DMS 273 treated with DMSO at 0.1 percent for 48 hours (cell line): ENCODE data around the gene FBXO24.

Experiments used
- DNase-seq: peaks from one replicate; lab custom pipeline; 2025; lab: John Stamatoyannopoulos, UW

Gene FBXO24

GRCh38 chr7:100590077-100590737 is 4.1 kb downstream of the FBXO24 start:
- no peak for DNase-seq

- no peak for DNase-seq
These were observed 5.5 kb downstream of the FBXO24 start for GRCh38 chr7:100591596-100591995.

- DNase-seq, result no peak
These were observed 9.1 kb downstream of the FBXO24 start for GRCh38 chr7:100595188-100595587.

GRCh38 chr7:100598425-100598824 is 12.3 kb downstream of the FBXO24 start:
- DNase-seq, result no peak

GRCh38 chr7:100599911-100600729 is 14.0 kb downstream of the FBXO24 start:
- no peak for DNase-seq

- DNase-seq, result no peak
These were observed 14.6 kb downstream of the FBXO24 start for GRCh38 chr7:100600730-100601038.

- DNase-seq, result no peak
These were observed 17.0 kb downstream of the FBXO24 start for GRCh38 chr7:100602889-100603725.

- DNase-seq, result no peak
These were observed 17.5 kb downstream of the FBXO24 start for GRCh38 chr7:100603726-100604027.

GRCh38 chr7:100604028-100604975 is 18.2 kb downstream of the FBXO24 start:
- no peak for DNase-seq

- no peak for DNase-seq
These were observed 19.1 kb downstream of the FBXO24 start for GRCh38 chr7:100604976-100605911.

GRCh38 chr7:100606313-100606712 is 20.2 kb downstream of the FBXO24 start:
- no peak for DNase-seq

- DNase-seq, result no peak
These were observed 21.0 kb downstream of the FBXO24 start for GRCh38 chr7:100607111-100607510.

- no peak for DNase-seq
These were observed 23.8 kb downstream of the FBXO24 start for GRCh38 chr7:100609958-100610357.

- peak; percentile 99 for DNase-seq
These were observed 26.0 kb downstream of the FBXO24 start, which contains the start of gene MOSPD3 for GRCh38 chr7:100611983-100612729. Gene MOSPD3, plus strand, starts transcription at chr7:100612540. Its CDS starts 252 bp downstream, at chr7:100612792.

GRCh38 chr7:100612730-100613390 is 26.7 kb downstream of the FBXO24 start:
- DNase-seq, result no peak

GRCh38 chr7:100613412-100614175 is 27.5 kb downstream of the FBXO24 start:
- DNase-seq, result no peak

- DNase-seq, result no peak
These were observed 28.3 kb downstream of the FBXO24 start for GRCh38 chr7:100614308-100614861.

- DNase-seq, result no peak
These were observed 34.1 kb downstream of the FBXO24 start for GRCh38 chr7:100620239-100620638.
